Keratinocyte (primary cell): ENCODE results near the gene RCOR3. TPM values are rescaled to one million over a fixed set of nuclear protein-coding genes. Genes with fewer than 3 reads are reported as not detected.

ENCODE experiments used
- DNase-seq: peaks from one replicate; pipeline ENCODE4 v3.0.0-alpha.2; 2011; ENCODE audit warnings: low read depth, missing footprints, low spot score
- FAIRE-seq: peaks from 2 replicates; lab custom pipeline; 2011; peaks lifted over from hg19 to GRCh38; lab: Jason Lieb, UNC
- H2AFZ ChIP-seq: 2 replicates; pipeline ENCODE4 v1.6.0; 2012; ENCODE audit warnings: low read length, control low read depth, inconsistent platforms; ENCODE audit not compliant: control insufficient read depth
- H3K27ac ChIP-seq: 2 replicates; pipeline ENCODE4 v1.5.1; 2011; ENCODE audit warnings: low read length; ENCODE audit not compliant: control insufficient read depth, insufficient read depth
- H3K27me3 ChIP-seq: 3 replicates; pipeline ENCODE4 v1.6.0; 2011; ENCODE audit warnings: low read length; ENCODE audit not compliant: control insufficient read depth, insufficient read depth; ENCODE audit errors: extremely low read depth
- H3K36me3 ChIP-seq, 2 experiments: 2 replicates in 1 of 2; 3 replicates in 1 of 2; pipeline ENCODE4 v1.5.1; 2011; ENCODE audit warnings: low read length in 2 of 2, mild to moderate bottlenecking in 1 of 2; ENCODE audit not compliant: control insufficient read depth in 2 of 2, insufficient read depth in 2 of 2; ENCODE audit errors: extremely low read depth in 1 of 2
- H3K4me1 ChIP-seq: 3 replicates; pipeline ENCODE4 v1.5.1; 2011; ENCODE audit warnings: low read length; ENCODE audit not compliant: control insufficient read depth, insufficient read depth; ENCODE audit errors: extremely low read depth
- H3K4me2 ChIP-seq: 3 replicates; pipeline ENCODE4 v1.6.0; 2011; ENCODE audit warnings: low read depth, low read length; ENCODE audit not compliant: control insufficient read depth, insufficient read depth; ENCODE audit errors: extremely low read depth
- H3K4me3 ChIP-seq, 3 experiments: fragments of 200-600 bp in 1 of 3; sonication (generic) in 1 of 3; 2 replicates in 2 of 3; 3 replicates in 1 of 3; pipeline ENCODE4 v1.5.1; 2011 to 2016; ENCODE audit warnings: low read length in 3 of 3, mild to moderate bottlenecking in 3 of 3, control low read depth in 2 of 3, inconsistent platforms in 1 of 3, low read depth in 1 of 3, mixed read lengths in 1 of 3, mixed run types in 1 of 3, moderate library complexity in 1 of 3; ENCODE audit not compliant: control insufficient read depth in 2 of 3, insufficient read depth in 2 of 3; ENCODE audit errors: extremely low read depth in 1 of 3
- H3K79me2 ChIP-seq: 2 replicates; pipeline ENCODE4 v1.6.0; 2012; ENCODE audit warnings: low read length; ENCODE audit not compliant: control insufficient read depth, insufficient read depth
- H3K9ac ChIP-seq: 3 replicates; pipeline ENCODE4 v1.6.0; 2011; ENCODE audit warnings: low read length; ENCODE audit not compliant: control insufficient read depth, insufficient read depth; ENCODE audit errors: extremely low read depth
- H3K9me1 ChIP-seq: 3 replicates; pipeline ENCODE4 v1.6.0; 2011; ENCODE audit warnings: low read length; ENCODE audit not compliant: control insufficient read depth, insufficient read depth; ENCODE audit errors: extremely low read depth
- H3K9me3 ChIP-seq: 2 replicates; pipeline ENCODE4 v1.5.1; 2012; ENCODE audit warnings: low read depth, low read length; ENCODE audit not compliant: control insufficient read depth
- H4K20me1 ChIP-seq: 3 replicates; pipeline ENCODE4 v1.6.0; 2011; ENCODE audit warnings: low read length; ENCODE audit not compliant: control insufficient read depth, insufficient read depth; ENCODE audit errors: extremely low read depth
- EZH2 ChIP-seq: IDR thresholded peaks from one replicate; pipeline ENCODE4 v1.6.1; 2012; ENCODE audit warnings: inconsistent platforms, mild to moderate bottlenecking, low read length, moderate library complexity
- dilution Hi-C: fragments of 300-500 bp; cut with MboI; formaldehyde crosslinking; loops from one replicate; pipeline ENCODE4 v1.7.0; 2020; ENCODE audit warnings: low sequenced_read_pairs; ENCODE audit not compliant: extremely low pct_ligation_motif_present
- polyA plus RNA-seq, 5 experiments: library from polyadenylated mRNA; depleted of rRNA in 3 of 5; stranded (reverse) in 3 of 5; stranded (forward) in 1 of 5; unstranded in 1 of 5; fragments of >200 nt; gene quantifications; 1 replicate in 1 of 5; 2 replicates in 3 of 5; 3 replicates in 1 of 5; pipeline versions ENCODE4 v1.2.1 to v1.2.3, GENCODE V29; 2011 to 2012; ENCODE audit warnings: missing spikeins in 2 of 5, low read depth in 1 of 5, low replicate concordance in 1 of 5
- TF ChIP-seq, protein P1 (sequence below), 3 experiments: IDR thresholded peaks in 1 of 3; conservative IDR thresholded peaks in 1 of 3; optimal IDR thresholded peaks in 1 of 3; 2 replicates in 2 of 3; 3 replicates in 1 of 3; pipeline versions ENCODE3 to v1.5.1; 2011; ENCODE audit warnings: low read length in 3 of 3, mild to moderate bottlenecking in 3 of 3, moderate library complexity in 2 of 3, control low read depth in 1 of 3, inconsistent platforms in 1 of 3; ENCODE audit not compliant: insufficient read depth in 2 of 3; ENCODE audit errors: extremely low read depth in 1 of 3

The RCOR3 gene
- polyA plus RNA-seq, 1 donor (not counting 4 experiments of a cell fraction or from before 2014, with no cell fraction given) = 35.7 TPM

DNA sequence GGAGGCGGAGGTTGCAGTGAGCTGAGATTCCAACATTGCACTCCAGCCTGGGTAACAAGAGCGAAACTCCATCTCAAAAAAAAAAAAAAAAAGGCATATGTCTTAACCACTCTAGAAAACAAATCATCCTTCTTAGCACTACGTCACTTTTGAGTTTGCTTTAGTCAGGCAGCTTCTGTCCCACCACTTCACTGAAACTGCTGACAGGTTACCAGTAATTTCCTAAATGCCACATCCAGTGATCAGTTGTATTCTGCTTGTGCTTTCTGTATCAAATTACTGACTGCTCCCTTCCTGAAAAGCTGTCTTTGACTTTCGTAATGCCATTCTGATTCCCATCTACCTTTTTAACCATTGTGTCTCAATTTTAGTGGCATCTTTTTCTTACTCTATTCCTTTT is 21.7 kb downstream of the RCOR3 start:
- H3K9ac ChIP-seq = no peak overlapping the region
- no peak overlapping the region for H3K27ac ChIP-seq

DNA sequence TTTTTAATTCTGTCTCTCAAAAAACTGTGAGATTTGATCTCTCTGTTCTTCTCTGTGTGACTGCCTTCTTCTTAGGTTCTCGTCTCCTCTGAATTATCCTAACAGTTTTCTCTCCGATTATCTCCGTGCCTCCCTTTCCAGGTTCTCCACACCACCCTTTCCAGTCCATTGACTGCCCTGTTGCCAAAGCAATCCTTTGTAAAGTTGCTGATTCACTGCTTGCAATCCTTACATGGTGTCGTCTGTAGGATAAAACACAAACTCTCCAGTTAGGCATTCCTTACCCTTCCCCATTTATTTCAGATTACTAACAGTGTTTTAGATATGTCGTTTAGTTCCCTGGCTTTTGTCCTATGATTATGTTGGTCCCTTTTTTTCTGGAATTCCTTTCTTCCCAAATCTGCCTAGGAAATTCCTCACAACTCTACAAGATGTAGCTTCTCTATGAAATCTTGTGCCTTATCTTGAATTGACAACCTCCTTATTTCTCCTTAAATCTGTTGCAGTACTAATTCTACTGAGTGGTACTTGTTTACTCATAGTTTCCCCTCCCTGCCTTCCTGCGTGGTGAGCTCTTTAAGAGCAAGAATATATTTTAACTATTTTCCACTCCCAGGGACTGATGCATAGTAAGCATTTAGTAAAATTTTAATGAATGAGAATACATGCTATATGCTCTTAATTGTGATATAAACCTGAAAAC is 22.3 kb downstream of the RCOR3 start:
- TF ChIP-seq, protein P1, sequence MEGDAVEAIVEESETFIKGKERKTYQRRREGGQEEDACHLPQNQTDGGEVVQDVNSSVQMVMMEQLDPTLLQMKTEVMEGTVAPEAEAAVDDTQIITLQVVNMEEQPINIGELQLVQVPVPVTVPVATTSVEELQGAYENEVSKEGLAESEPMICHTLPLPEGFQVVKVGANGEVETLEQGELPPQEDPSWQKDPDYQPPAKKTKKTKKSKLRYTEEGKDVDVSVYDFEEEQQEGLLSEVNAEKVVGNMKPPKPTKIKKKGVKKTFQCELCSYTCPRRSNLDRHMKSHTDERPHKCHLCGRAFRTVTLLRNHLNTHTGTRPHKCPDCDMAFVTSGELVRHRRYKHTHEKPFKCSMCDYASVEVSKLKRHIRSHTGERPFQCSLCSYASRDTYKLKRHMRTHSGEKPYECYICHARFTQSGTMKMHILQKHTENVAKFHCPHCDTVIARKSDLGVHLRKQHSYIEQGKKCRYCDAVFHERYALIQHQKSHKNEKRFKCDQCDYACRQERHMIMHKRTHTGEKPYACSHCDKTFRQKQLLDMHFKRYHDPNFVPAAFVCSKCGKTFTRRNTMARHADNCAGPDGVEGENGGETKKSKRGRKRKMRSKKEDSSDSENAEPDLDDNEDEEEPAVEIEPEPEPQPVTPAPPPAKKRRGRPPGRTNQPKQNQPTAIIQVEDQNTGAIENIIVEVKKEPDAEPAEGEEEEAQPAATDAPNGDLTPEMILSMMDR (optimal IDR thresholded peaks at IDR 0.05 in 1 of 3, IDR thresholded peaks at IDR 0.05 in 1 of 3, conservative IDR thresholded peaks at IDR 0.05 in 1 of 3; ENCODE audit: extremely low read depth in 1 of 3, insufficient read depth in 2 of 3, low read length in 3 of 3) = no peak
- no peak for TF ChIP-seq EZH2
- Histone ChIP-seq H3K4me2 (no peak overlapping the region), H3K27me3 (no peaks in the 10 kb centered on the region), H3K27ac (no peak overlapping the region), H2AFZ (no peak overlapping the region), H3K4me1 (no peaks in the 10 kb centered on the region), H3K4me3 (no peak overlapping the region), H4K20me1 (no peaks in the 10 kb centered on the region), H3K9ac (no peak overlapping the region), H3K9me3 (no peaks in the 10 kb centered on the region), H3K36me3 (peaks cover 12 to 15% of the 10 kb centered on the region in 2 experiments), H3K79me2 (no peaks in the 10 kb centered on the region), H3K9me1 (no peaks in the 10 kb centered on the region)
- no peak for FAIRE-seq
- no peak for DNase-seq
- dilution Hi-C loops = no loop called here

More for the DNA sequence above, 21.7 kb downstream of the RCOR3 start:
- DNase-seq (no peak), FAIRE-seq (no peak)
- Histone ChIP-seq H3K79me2 (no peaks in the 10 kb centered on the region), H3K9me3 (no peaks in the 10 kb centered on the region), H3K27me3 (no peaks in the 10 kb centered on the region), H3K4me1 (no peaks in the 10 kb centered on the region), H4K20me1 (no peaks in the 10 kb centered on the region), H3K9me1 (no peaks in the 10 kb centered on the region), H3K4me2 (no peak overlapping the region), H3K36me3 (peaks cover 13 to 15% of the 10 kb centered on the region in 2 experiments), H2AFZ (no peak overlapping the region), H3K4me3 (no peak overlapping the region)
- TF ChIP-seq, protein P1 (optimal IDR thresholded peaks at IDR 0.05 in 1 of 3, IDR thresholded peaks at IDR 0.05 in 1 of 3, conservative IDR thresholded peaks at IDR 0.05 in 1 of 3; ENCODE audit: extremely low read depth in 1 of 3, insufficient read depth in 2 of 3, low read length in 3 of 3) = no peak
- no peak for TF ChIP-seq EZH2
- dilution Hi-C loops = no loop called here
